HG02885 (cell line): ENCODE results near the gene GPR78.

Experiments
- ATAC-seq: cut with Tn5 transposase; IDR thresholded peaks from one replicate; pipeline ENCODE4 v1.9.1; 2021; ENCODE audit warnings: mild to moderate bottlenecking; ENCODE audit not compliant: unreplicated experiment, poor library complexity

The GPR78 gene

GRCh38 chr4:8585186-8585585 is 5.0 kb downstream of the GPR78 start:
- no peak for ATAC-seq

GRCh38 chr4:8585721-8586212 is 5.6 kb downstream of the GPR78 start:
- ATAC-seq: no peak

GRCh38 chr4:8586246-8586645 is 6.1 kb downstream of the GPR78 start:
- no peak for ATAC-seq

- ATAC-seq: no peak
Observed at GRCh38 chr4:8586671-8587468, 6.7 kb downstream of the GPR78 start.

GRCh38 chr4:8587469-8588195 is 7.4 kb downstream of the GPR78 start:
- ATAC-seq: no peak

GRCh38 chr4:8588196-8588470 is 7.9 kb downstream of the GPR78 start:
- ATAC-seq: no peak

- no peak for ATAC-seq
Observed at GRCh38 chr4:8589336-8589735, 9.1 kb downstream of the GPR78 start.

- ATAC-seq: no peak
Observed at GRCh38 chr4:8589823-8590545, 9.8 kb downstream of the GPR78 start.

- no peak for ATAC-seq
Observed at GRCh38 chr4:8590546-8590880, 10.3 kb downstream of the GPR78 start.

GRCh38 chr4:8591114-8591513 is 10.9 kb downstream of the GPR78 start:
- no peak for ATAC-seq

GRCh38 chr4:8591626-8592365 is 11.6 kb downstream of the GPR78 start:
- ATAC-seq: no peak

GRCh38 chr4:8592366-8593263 is 12.4 kb downstream of the GPR78 start, which contains the start of gene CPZ:
Gene CPZ (plus strand): TSS chr4:8592765. CDS start chr4:8592834, 69 bp downstream.
- ATAC-seq: no peak

- ATAC-seq: no peak
Observed at GRCh38 chr4:8593264-8594096, 13.3 kb downstream of the GPR78 start.

GRCh38 chr4:8594097-8595038 is 14.2 kb downstream of the GPR78 start:
- no peak for ATAC-seq

- no peak for ATAC-seq
Observed at GRCh38 chr4:8595237-8596087, 15.3 kb downstream of the GPR78 start.

GRCh38 chr4:8596891-8597290 is 16.7 kb downstream of the GPR78 start:
- no peak for ATAC-seq

GRCh38 chr4:8597319-8597718 is 17.1 kb downstream of the GPR78 start:
- ATAC-seq: no peak
